Right kidney (tissue), 1 donor: ENCODE data around the gene B3GALT6.
A peak's percentile ranks its signal among the peaks of the same experiment; 100 is the strongest.

Experiments used
- DNase-seq: peaks from one replicate; pipeline ENCODE4 v3.0.0-alpha.2; 2016

The B3GALT6 gene

GRCh38 chr1:1260843-1261560 lies 29.0 kb downstream of the B3GALT6 start:
- DNase-seq: no peak

- DNase-seq: no peak
Measured at GRCh38 chr1:1262071-1262470, 30.0 kb downstream of the B3GALT6 start.

- no peak for DNase-seq
Measured at GRCh38 chr1:1262758-1263157, 30.7 kb downstream of the B3GALT6 start.

DNA sequence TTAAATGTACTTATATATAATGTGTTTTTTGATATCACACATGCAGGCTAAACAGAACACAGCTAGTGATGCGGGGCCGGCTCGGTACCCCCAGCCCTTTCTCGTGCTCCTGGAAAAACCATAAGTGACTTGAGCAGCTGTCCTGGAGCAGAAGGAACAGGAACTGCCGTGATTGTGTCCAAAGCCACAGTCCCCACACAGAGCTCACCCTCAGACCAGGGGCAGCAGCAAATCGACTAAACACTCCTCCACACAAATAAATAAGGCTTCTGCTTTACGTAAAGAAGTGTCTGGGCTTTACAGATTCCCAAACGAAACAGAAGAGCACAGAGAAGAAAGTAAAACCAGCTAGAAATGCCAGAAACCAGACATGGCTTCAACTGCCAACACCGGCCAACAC lies 32.0 kb downstream of the B3GALT6 start:
- DNase-seq: no peak

GRCh38 chr1:1264868-1265272 lies 32.8 kb downstream of the B3GALT6 start:
- DNase-seq: no peak

DNA sequence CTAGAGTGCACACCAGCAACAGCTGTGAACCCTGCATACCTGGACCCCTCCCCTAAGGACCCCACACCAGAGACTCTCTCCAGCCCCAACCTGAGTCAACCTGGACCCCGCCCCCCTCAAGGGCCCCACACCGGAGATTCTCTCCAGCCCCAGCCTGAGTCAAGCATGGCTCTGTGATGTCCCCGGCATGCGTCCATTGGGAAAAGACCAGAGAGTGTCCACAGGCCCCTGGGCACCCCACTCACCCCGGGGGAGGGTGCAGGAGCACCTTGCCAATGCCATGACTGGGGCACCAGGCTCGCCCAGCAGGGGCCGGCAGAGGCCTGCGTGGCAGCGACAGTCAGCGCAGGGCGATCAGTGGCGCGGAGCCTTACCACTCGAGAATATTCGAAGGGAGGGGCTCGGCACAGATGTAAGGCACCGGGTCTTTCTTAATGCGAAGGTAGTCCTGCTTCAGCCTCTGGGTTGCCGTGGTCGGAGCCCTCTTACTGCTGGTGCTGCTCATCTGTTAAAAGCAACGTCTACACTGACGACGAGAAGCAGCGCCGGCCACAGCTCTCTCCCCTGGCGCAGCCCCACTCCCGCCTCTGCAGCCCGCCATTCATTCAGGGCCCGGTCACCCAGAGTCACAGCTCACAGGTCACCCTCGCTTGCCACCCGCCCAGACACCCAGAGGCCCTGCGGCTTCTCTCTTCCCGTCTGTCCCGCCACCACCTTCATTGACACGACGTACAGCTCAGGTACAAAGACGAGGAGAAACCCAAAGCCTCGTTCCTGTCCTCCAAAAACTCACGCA lies 35.6 kb downstream of the B3GALT6 start:
- DNase-seq: no peak

DNA sequence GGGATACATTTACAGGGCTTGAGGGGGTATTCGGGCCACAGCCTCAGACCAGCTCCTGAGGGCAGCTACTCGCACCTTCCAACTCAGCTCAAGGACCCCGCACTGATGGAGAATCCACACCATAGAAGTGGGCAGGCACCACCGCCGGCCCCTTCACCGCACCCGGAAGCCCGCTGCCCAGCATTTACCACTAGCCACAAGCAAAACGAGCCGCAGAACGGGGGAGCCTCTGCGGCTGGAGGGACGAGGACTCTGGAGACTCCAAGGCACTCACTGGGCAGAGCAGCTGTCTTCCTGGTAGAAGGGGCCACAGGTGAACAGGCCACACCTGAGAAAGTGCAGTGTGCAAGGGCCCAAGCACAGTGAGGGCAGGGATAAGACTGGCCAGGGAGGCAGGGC lies 36.2 kb downstream of the B3GALT6 start:
- DNase-seq: no peak

GRCh38 chr1:1270813-1271212 lies 38.8 kb downstream of the B3GALT6 start:
- no peak for DNase-seq

- DNase-seq: no peak
Measured at GRCh38 chr1:1272341-1273208, 40.5 kb downstream of the B3GALT6 start.

- no peak for DNase-seq
Measured at GRCh38 chr1:1273209-1273511, 41.1 kb downstream of the B3GALT6 start.

GRCh38 chr1:1273512-1274298 lies 41.7 kb downstream of the B3GALT6 start, which contains the start of gene UBE2J2:
UBE2J2 (minus strand) TSS chr1:1273854; CDS start chr1:1267992, 5,862 bp downstream.
- peak; percentile 79 for DNase-seq

DNA sequence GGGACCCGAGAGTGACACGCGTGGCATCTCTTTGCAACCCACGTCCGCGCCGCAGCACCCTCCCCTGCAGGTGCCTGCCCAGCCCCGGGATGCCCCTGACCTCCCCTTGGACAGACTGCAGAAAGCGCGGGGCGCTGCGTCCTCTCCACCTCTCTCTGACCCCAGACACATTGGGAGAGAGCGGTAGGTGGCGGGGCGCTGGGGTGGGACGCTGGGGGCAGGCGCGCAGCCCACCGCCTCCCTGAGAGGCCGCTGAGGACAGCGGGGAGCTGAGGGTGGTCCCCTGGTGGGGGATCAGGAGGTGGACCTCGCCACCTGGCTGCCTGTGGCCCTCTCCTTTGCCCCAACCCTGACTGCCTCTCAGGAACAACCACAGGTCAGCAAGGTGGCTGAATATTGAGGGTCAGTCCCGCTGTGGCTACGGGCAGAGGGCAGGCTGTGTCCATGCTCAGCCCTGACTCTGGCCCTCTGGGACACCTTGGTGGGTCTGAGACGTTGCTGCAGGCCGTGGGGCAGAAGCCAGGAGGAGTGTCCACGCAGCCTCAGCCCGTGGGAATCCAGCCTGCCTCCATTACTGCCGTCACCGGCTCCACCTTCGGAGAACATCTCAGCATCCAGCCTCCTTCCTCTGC lies 42.4 kb downstream of the B3GALT6 start:
- no peak for DNase-seq

DNA sequence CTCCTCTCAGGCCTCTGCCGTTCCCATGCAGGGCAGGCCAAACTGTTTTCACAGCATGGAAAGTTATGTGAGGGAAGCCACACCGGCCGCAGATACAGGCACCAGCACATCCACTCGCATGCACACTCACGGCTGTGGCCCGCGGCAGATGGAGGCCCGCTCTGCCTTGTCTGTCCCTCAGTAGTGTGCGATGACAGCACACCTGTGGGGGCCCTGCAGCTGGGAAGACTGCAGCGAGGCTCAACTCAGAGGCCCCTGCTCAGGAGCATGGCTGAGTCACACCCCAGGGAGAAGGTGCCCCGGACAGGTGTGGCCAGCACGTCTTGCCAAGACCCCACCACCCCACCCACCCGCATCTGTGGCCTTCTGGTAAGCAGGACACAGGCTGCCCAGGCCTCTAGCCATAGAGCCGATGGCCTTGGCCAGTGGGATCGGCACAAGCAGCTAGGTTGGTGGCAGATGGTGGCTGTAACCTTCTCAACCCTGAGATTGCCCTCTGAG lies 42.9 kb downstream of the B3GALT6 start:
- no peak for DNase-seq

DNA sequence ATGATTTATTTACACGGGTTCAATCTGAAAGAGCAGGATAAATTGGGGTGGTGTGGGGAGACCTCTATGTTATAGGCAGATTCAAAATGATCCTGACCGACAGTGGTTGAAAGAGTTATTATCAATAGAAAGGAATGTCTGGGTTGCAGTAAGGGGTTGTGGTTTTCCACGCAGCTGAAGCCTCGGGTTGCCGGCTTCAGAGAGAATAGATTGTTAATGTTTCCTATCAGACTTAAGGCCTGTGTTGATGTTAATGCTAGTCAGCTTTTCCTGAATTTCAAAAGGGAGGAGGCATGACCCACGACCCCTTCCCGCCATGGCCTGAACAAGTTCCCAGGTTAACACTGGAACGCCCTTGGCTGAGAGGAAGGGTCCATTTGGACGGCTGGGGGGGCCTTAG lies 43.8 kb downstream of the B3GALT6 start:
- no peak for DNase-seq

DNA sequence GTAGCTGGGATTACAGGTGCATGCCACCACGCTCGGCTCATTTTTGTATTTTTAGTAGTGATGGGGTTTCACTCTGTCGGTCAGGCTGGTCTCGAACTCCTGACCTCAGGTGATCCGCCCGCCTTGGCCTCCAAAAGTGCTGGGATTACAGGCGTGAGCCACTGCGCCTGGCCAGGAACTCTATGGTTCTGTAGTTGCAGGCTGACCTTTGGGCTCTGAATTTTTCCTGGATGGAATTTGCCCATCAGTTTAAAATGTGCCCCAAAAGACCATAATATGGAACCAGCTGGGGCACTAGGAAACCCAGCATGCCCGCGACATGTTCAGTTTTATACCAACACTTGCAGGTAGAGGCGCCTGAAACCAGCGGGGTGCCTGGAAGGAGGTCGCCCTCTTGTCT lies 46.6 kb downstream of the B3GALT6 start:
- DNase-seq: no peak

DNA sequence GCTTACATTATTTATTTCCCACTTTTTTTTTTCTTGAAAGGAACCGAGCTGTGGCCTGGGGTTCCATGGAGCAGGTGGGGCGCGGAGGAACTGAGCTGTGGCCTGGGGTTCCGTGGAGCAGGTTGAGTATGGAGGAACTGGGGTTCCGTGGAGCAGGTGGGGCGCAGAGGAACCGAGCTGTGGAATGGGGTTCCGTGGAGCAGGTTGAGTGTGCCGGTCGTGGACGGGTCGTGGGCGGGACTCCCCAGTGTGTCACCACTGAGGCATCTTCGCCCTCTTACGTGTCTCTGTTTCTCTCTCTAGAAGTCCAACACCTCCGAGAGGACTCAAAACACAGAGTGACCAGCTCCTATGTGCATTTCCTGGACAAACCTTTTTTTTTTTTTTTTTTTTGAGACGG lies 47.0 kb downstream of the B3GALT6 start:
- no peak for DNase-seq

DNA sequence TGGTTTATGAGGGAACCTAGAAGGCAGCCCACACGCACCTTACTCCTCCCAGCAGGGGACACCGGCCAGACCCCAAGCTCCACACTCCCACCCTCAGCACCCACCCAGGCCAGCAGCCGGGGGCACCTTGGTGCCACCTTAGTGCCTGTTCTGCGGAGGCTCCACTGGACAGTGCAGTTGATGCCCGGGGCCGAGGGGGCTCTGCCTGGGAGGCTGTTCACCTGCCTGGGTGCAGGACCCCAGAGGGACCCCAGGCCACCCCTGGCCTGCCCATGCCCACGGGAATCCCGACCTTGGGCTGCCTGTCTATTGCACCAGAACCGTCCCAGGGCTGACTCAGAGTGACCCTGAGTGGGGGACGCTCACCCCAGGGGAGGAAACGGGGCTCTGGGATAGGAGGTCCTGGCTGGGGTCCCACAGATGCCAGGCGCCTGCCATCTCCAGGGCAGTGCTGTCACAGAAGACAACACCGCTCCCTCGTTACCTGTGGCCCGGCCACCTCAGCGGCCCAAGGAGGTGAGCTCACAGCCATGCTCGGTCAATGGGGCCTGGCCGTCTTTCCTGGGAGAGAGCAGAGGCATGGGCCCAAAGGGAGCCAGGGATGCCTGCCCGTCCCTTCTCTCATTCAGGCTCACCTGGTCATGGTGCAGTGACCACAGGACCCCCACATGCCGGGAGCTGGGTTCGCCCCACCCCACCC lies 48.9 kb downstream of the B3GALT6 start:
- no peak for DNase-seq

DNA sequence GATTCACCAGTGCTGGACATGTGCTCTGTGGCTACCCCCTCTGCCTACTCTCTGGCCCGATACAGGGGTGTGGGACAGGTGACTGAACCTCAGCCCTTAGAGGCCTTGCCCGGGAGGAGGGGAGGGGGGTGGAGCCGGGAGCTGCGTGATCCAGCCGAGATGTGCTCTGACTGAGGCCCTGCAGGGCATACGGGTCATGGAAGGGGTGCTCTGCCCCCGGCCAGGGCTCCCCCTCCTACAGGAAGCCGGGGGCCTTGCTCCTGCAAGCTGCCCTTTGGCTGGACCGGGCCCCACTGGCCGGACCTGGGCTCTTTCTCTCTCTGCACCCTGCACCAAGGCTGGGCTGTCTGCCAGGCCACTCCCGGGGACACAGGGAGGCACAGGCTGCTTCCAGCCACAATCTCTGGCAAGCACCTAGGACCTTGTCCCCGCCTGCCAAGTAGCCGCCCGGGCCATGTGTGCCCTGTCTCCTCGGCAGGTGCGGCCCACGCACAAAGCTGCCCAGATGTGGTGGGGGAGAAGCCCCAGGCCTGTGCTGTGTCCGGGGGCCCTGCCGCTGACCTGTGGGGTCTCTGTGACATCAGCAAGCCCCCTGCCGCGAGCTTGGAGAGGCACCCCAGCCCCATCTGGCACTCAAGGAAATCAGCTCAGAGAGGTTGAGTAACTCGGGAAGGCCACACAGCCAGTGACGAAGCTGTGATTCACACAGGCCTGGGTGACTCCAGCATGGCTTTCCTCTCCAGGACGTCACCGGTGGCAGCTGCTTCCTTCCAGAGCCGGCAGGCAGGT lies 49.7 kb downstream of the B3GALT6 start:
- DNase-seq: no peak

- DNase-seq: no peak
Measured at GRCh38 chr1:1282998-1283397, 51.0 kb downstream of the B3GALT6 start.

- no peak for DNase-seq
Measured at GRCh38 chr1:1283821-1284220, 51.8 kb downstream of the B3GALT6 start.
